Measurements from ENCODE around the gene LARP6. TPM values are rescaled to one million over a fixed set of nuclear protein-coding genes. Genes with fewer than 3 reads are reported as not detected.

The LARP6 gene
- polyA plus RNA-seq, 1 donor (not counting 4 experiments of a cell fraction or from before 2014, with no cell fraction given): 66.1 TPM

GRCh38 chr15:70820214-70820613, 33.7 kb downstream of the LARP6 start:
- dilution Hi-C loops (cut with MboI; ENCODE audit: extremely low pct_ligation_motif_present, low sequenced_read_pairs): no loop called here
- Histone ChIP-seq H3K27me3 (ENCODE audit: control insufficient read depth, extremely low read depth, insufficient read depth, low read length) (no peaks in the 10 kb centered on the region), H2AFZ (ENCODE audit: control insufficient read depth, low read length) (no peak overlapping the region), H3K9ac (ENCODE audit: control insufficient read depth, extremely low read depth, insufficient read depth, low read length) (no peak overlapping the region), H3K4me3 (ENCODE audit: control insufficient read depth in 2 of 3, extremely low read depth in 1 of 3, insufficient read depth in 2 of 3, low read depth in 1 of 3, low read length in 3 of 3) (no peak overlapping the region), H3K79me2 (ENCODE audit: control insufficient read depth, insufficient read depth, low read length) (no peaks in the 10 kb centered on the region), H3K4me1 (ENCODE audit: control insufficient read depth, extremely low read depth, insufficient read depth, low read length) (peaks cover 4% of the 10 kb centered on the region), H3K36me3 (ENCODE audit: control insufficient read depth in 2 of 2, extremely low read depth in 1 of 2, insufficient read depth in 2 of 2, low read length in 2 of 2) (no peaks in the 10 kb centered on the region), H3K9me3 (ENCODE audit: control insufficient read depth, low read depth, low read length) (no peaks in the 10 kb centered on the region), H4K20me1 (ENCODE audit: control insufficient read depth, extremely low read depth, insufficient read depth, low read length) (no peaks in the 10 kb centered on the region), H3K27ac (ENCODE audit: control insufficient read depth, insufficient read depth, low read length) (no peak overlapping the region), H3K9me1 (ENCODE audit: control insufficient read depth, extremely low read depth, insufficient read depth, low read length) (no peaks in the 10 kb centered on the region), H3K4me2 (ENCODE audit: control insufficient read depth, extremely low read depth, insufficient read depth, low read depth, low read length) (no peak overlapping the region)
- TF ChIP-seq CTCF (optimal IDR thresholded peaks at IDR 0.05 in 1 of 3, IDR thresholded peaks at IDR 0.05 in 1 of 3, conservative IDR thresholded peaks at IDR 0.05 in 1 of 3; ENCODE audit: extremely low read depth in 1 of 3, insufficient read depth in 2 of 3, low read length in 3 of 3) (no peak), EZH2 (IDR thresholded peaks at IDR 0.05; ENCODE audit: low read length) (no peak)
- DNase-seq (ENCODE audit: low read depth, low spot score) (no peak), FAIRE-seq (no peak)

- dilution Hi-C loops (cut with MboI; ENCODE audit: extremely low pct_ligation_motif_present, low sequenced_read_pairs): no loop called here
- no peak for TF ChIP-seq EZH2 (IDR thresholded peaks at IDR 0.05; ENCODE audit: low read length)
- TF ChIP-seq CTCF (optimal IDR thresholded peaks at IDR 0.05 in 1 of 3, IDR thresholded peaks at IDR 0.05 in 1 of 3, conservative IDR thresholded peaks at IDR 0.05 in 1 of 3; ENCODE audit: extremely low read depth in 1 of 3, insufficient read depth in 2 of 3, low read length in 3 of 3): no peak
- no peaks in the 10 kb centered on the region for H3K9me1 ChIP-seq (ENCODE audit: control insufficient read depth, extremely low read depth, insufficient read depth, low read length)
- H3K4me2 ChIP-seq (ENCODE audit: control insufficient read depth, extremely low read depth, insufficient read depth, low read depth, low read length): no peak overlapping the region
- H2AFZ ChIP-seq (ENCODE audit: control insufficient read depth, low read length): no peak overlapping the region
- no peak for DNase-seq (ENCODE audit: low read depth, low spot score)
- no peaks in the 10 kb centered on the region for H3K27me3 ChIP-seq (ENCODE audit: control insufficient read depth, extremely low read depth, insufficient read depth, low read length)
- no peak overlapping the region for H3K9ac ChIP-seq (ENCODE audit: control insufficient read depth, extremely low read depth, insufficient read depth, low read length)
- no peaks in the 10 kb centered on the region for H3K4me1 ChIP-seq (ENCODE audit: control insufficient read depth, extremely low read depth, insufficient read depth, low read length)
- H4K20me1 ChIP-seq (ENCODE audit: control insufficient read depth, extremely low read depth, insufficient read depth, low read length): no peaks in the 10 kb centered on the region
- H3K27ac ChIP-seq (ENCODE audit: control insufficient read depth, insufficient read depth, low read length): no peak overlapping the region
- no peak for FAIRE-seq
- H3K9me3 ChIP-seq (ENCODE audit: control insufficient read depth, low read depth, low read length): no peaks in the 10 kb centered on the region
- no peak overlapping the region for H3K4me3 ChIP-seq (ENCODE audit: control insufficient read depth in 2 of 3, extremely low read depth in 1 of 3, insufficient read depth in 2 of 3, low read depth in 1 of 3, low read length in 3 of 3)
- H3K79me2 ChIP-seq (ENCODE audit: control insufficient read depth, insufficient read depth, low read length): no peaks in the 10 kb centered on the region
- no peaks in the 10 kb centered on the region for H3K36me3 ChIP-seq (ENCODE audit: control insufficient read depth in 2 of 2, extremely low read depth in 1 of 2, insufficient read depth in 2 of 2, low read length in 2 of 2)
These were observed 35.4 kb downstream of the LARP6 start for GRCh38 chr15:70818580-70818979.

Measured in keratinocyte (primary cell).